Esophagus squamous epithelium (tissue), 4 donors: ENCODE measurements around the gene LCP1.

ENCODE experiments used
- POLR2A ChIP-seq, 4 donors: fragments of 450-650 bp; IDR thresholded peaks; one replicate each; pipeline ENCODE4 v1.6.1; 2017; ENCODE audit warnings: antibody characterized with exemption in 4 of 4, mild to moderate bottlenecking in 4 of 4, moderate library complexity in 3 of 4
- TF ChIP-seq, protein P1 (sequence below), 6 experiments: fragments of 450-650 bp in 4 of 6; fragments of 200-600 bp in 2 of 6; sonication (generic) in 2 of 6; IDR thresholded peaks; one replicate each; pipeline ENCODE4 v1.5.1; 2016 to 2019; ENCODE audit warnings: antibody characterized with exemption in 6 of 6, mild to moderate bottlenecking in 4 of 6, moderate library complexity in 4 of 6

GRCh38 chr13:46172531-46172991 is 9.4 kb downstream of the LCP1 start:
- TF ChIP-seq, protein P1, sequence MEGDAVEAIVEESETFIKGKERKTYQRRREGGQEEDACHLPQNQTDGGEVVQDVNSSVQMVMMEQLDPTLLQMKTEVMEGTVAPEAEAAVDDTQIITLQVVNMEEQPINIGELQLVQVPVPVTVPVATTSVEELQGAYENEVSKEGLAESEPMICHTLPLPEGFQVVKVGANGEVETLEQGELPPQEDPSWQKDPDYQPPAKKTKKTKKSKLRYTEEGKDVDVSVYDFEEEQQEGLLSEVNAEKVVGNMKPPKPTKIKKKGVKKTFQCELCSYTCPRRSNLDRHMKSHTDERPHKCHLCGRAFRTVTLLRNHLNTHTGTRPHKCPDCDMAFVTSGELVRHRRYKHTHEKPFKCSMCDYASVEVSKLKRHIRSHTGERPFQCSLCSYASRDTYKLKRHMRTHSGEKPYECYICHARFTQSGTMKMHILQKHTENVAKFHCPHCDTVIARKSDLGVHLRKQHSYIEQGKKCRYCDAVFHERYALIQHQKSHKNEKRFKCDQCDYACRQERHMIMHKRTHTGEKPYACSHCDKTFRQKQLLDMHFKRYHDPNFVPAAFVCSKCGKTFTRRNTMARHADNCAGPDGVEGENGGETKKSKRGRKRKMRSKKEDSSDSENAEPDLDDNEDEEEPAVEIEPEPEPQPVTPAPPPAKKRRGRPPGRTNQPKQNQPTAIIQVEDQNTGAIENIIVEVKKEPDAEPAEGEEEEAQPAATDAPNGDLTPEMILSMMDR (IDR thresholded peaks at IDR 0.05) = no peak
- no peak for TF ChIP-seq POLR2A (IDR thresholded peaks at IDR 0.05)
